Endodermal cell (in vitro differentiated cells): ENCODE data around the gene KIF26B. TPM values are rescaled to one million over a fixed set of nuclear protein-coding genes. Genes with fewer than 3 reads are reported as not detected.

Experiments used
- DNase-seq: peaks from one replicate; pipeline ENCODE4 v3.0.0-alpha.2; 2017
- H3K27ac ChIP-seq: 2 replicates; pipeline ENCODE4 v1.5.1; 2013; ENCODE audit warnings: mild to moderate bottlenecking, low read depth, low read length, moderate library complexity
- H3K27me3 ChIP-seq: 2 replicates; pipeline ENCODE4 v1.6.1; 2013; ENCODE audit warnings: mild to moderate bottlenecking, low read length, moderate library complexity; ENCODE audit not compliant: insufficient read depth, control insufficient read depth, poor library complexity, severe bottlenecking
- H3K36me3 ChIP-seq: 2 replicates; pipeline ENCODE4 v1.7.0; 2013; ENCODE audit warnings: mild to moderate bottlenecking, low read length, moderate library complexity; ENCODE audit not compliant: control insufficient read depth, insufficient read depth
- H3K4me1 ChIP-seq: one replicate; pipeline ENCODE4 v1.7.0; 2013; ENCODE audit warnings: low read length; ENCODE audit not compliant: control insufficient read depth, insufficient read depth
- H3K4me3 ChIP-seq: 2 replicates; pipeline ENCODE4 v1.5.1; 2013; ENCODE audit warnings: mild to moderate bottlenecking, low read length, moderate library complexity
- H3K9ac ChIP-seq: 2 replicates; pipeline ENCODE4 v1.6.1; 2013; ENCODE audit warnings: mild to moderate bottlenecking, low read length, moderate library complexity; ENCODE audit not compliant: poor library complexity, severe bottlenecking; ENCODE audit errors: extremely low read depth
- H3K9me3 ChIP-seq: 2 replicates; pipeline ENCODE4 v1.6.1; 2013; ENCODE audit warnings: mild to moderate bottlenecking, low read length, moderate library complexity; ENCODE audit not compliant: control insufficient read depth
- H3K27ac Mint-ChIP-seq: 2 replicates; pipeline ENCODE4 v1.8.0; 2020; ENCODE audit warnings: mixed read lengths
- H3K27me3 Mint-ChIP-seq: 2 replicates; pipeline ENCODE4 v1.8.0; 2021; ENCODE audit warnings: mild to moderate bottlenecking, mixed read lengths; ENCODE audit not compliant: insufficient read depth
- H3K36me3 Mint-ChIP-seq: 2 replicates; pipeline ENCODE4 v1.8.0; 2020; ENCODE audit warnings: low read depth, mixed read lengths
- H3K4me1 Mint-ChIP-seq: 2 replicates; pipeline ENCODE4 v1.8.0; 2020; ENCODE audit warnings: mixed read lengths
- H3K4me3 Mint-ChIP-seq: 2 replicates; pipeline ENCODE4 v1.8.0; 2020; ENCODE audit warnings: mild to moderate bottlenecking, moderate library complexity, mixed read lengths
- H3K9me3 Mint-ChIP-seq: 2 replicates; pipeline ENCODE4 v1.8.0; 2020; ENCODE audit warnings: mild to moderate bottlenecking, mixed read lengths
- CTCF ChIP-seq: fragments of 200-600 bp; sonication (generic); conservative IDR thresholded peaks from 2 replicates; pipeline ENCODE4 v1.5.0; 2021; ENCODE audit warnings: antibody characterized with exemption, mild to moderate bottlenecking
- WGBS, 2 experiments: methylation state at CpG; one replicate each; pipeline versions ENCODE4 v1.1.5 to v1.1.7; 2013; ENCODE audit warnings: missing lambda C conversion rate in 2 of 2, mixed read lengths in 1 of 2; ENCODE audit not compliant: insufficient coverage in 1 of 2, insufficient read length in 1 of 2; 5-methylcytosine and 5-hydroxymethylcytosine counted together
- total RNA-seq, 2 donors: library from RNA; stranded (reverse); fragmentation: NEBNext Ultra II Directional in 1 of 2; extraction: Animal tissue kit (Norgen Biotek cat#: 25700) in 1 of 2; gene quantifications; 2 replicates in 1 of 2; 3 replicates in 1 of 2; pipeline ENCODE4 v1.2.1, GENCODE V29; 2021

KIF26B gene
- total RNA-seq, 2 donors from 2014 or later: 12.3 to 21.0 TPM

GRCh38 chr1:245679821-245680780 is 525.3 kb downstream of the KIF26B start:
- H3K27ac ChIP-seq: peak overlapping the region; percentile 64
- 89 to 90% methylated on average over 18 to 24 of the region's 24 CpGs for WGBS, 2 experiments
- H3K27me3 ChIP-seq: no peaks in the 10 kb centered on the region
- H3K4me3 ChIP-seq: no peak overlapping the region
- H3K9me3 Mint-ChIP-seq: no peaks in the 10 kb centered on the region
- peaks cover 23% of the 10 kb centered on the region for H3K36me3 Mint-ChIP-seq
- H3K9ac ChIP-seq: no peak overlapping the region
- TF ChIP-seq CTCF: no peak
- no peaks in the 10 kb centered on the region for H3K27me3 Mint-ChIP-seq
- H3K4me1 ChIP-seq: no peaks in the 10 kb centered on the region
- H3K4me1 Mint-ChIP-seq: peaks cover 7% of the 10 kb centered on the region
- no peak overlapping the region for H3K27ac Mint-ChIP-seq
- H3K9me3 ChIP-seq: no peaks in the 10 kb centered on the region
- peak; percentile 40 for DNase-seq
- no peaks in the 10 kb centered on the region for H3K36me3 ChIP-seq
- H3K4me3 Mint-ChIP-seq: no peak overlapping the region

DNA sequence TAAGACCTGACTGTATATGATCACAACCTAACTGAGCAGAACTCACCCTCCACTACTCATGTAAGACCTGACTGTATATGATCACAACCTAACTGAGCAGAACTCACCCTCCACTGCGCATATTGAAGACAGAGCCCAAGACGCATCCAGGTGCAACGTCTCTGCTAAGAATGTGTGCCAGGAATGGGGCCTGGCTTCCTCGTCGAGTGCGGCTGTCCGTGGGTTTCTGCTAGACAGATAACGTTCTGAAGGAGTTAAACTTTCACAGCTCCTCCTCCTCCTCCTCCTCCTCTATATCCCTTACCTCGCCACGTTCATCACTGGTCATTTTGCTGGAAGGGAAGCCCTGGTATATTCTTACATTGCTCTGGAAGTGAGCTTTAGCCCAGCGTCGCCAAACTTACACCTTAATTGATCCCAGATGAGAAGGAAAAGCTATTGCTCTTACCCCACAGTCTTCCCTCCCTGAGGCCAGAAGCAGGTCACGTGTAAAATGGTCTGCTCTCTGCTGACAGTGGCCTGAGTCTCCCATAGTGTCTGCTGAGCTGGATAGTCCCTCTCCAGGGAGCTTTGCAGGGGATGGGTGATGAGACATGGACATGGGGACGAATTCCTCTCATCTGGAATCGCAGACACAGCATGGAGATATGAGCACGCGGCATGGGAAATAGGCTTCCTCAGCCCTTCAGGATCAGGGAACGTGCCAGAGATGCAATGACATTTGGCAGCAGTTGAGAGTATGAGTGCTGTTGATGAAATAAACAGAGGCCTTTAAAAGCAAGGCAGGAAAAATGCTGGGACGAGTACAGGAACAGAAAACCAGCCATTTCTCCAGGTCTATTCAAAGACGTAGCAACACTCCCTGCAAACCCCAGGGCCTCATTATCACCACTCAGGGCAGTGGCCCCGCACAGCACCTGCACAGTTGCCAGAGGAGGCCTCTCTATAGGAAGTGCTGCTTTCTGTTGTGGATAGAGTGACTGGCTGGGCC is 528.1 kb downstream of the KIF26B start:
- no peak for TF ChIP-seq CTCF
- Histone ChIP-seq H3K4me1 (no peaks in the 10 kb centered on the region), H3K27ac (no peak overlapping the region), H3K27me3 (no peaks in the 10 kb centered on the region), H3K9me3 (no peaks in the 10 kb centered on the region), H3K36me3 (no peaks in the 10 kb centered on the region), H3K9ac (no peak overlapping the region), H3K4me3 (no peak overlapping the region)
- Mint-ChIP-seq H3K27ac (no peak overlapping the region), H3K27me3 (peaks cover 19% of the 10 kb centered on the region), H3K36me3 (peaks cover 37% of the 10 kb centered on the region), H3K4me1 (peaks cover 13% of the 10 kb centered on the region), H3K9me3 (no peaks in the 10 kb centered on the region), H3K4me3 (no peak overlapping the region)
- DNase-seq: peak; percentile 47
- WGBS, 2 experiments: 91% methylated on average over 18 to 21 of the region's 21 CpGs

DNA sequence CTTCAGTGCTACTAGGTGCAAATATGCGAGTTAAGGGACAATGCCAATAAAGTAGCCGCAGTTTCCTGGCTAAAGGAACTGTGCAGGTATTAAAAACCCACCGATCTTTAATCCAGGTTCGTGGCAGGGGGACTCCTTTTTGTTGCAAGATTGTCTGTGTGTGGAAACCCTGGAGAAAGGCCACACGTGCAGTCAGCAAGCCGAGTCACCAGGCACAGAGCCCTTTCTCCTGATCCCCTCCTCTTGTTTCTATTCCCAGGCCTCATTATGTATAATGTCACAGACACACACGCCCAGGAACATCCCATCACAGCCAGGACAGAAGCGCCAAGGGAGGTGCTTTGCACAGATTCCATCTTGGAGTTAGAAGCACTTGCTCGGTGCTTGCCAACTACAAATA is 528.9 kb downstream of the KIF26B start:
- Mint-ChIP-seq H3K36me3 (peaks cover 37% of the 10 kb centered on the region), H3K4me3 (no peak overlapping the region), H3K27ac (no peak overlapping the region), H3K9me3 (no peaks in the 10 kb centered on the region), H3K27me3 (peaks cover 21% of the 10 kb centered on the region), H3K4me1 (peaks cover 13% of the 10 kb centered on the region)
- no peaks in the 10 kb centered on the region for H3K27me3 ChIP-seq
- no peak overlapping the region for H3K27ac ChIP-seq
- no peaks in the 10 kb centered on the region for H3K36me3 ChIP-seq
- H3K4me1 ChIP-seq: no peaks in the 10 kb centered on the region
- no peak overlapping the region for H3K9ac ChIP-seq
- no peak overlapping the region for H3K4me3 ChIP-seq
- WGBS, 2 experiments: 82 to 87% methylated on average over 7 to 9 of the region's 9 CpGs
- DNase-seq: peak; percentile 30
- no peaks in the 10 kb centered on the region for H3K9me3 ChIP-seq
- TF ChIP-seq CTCF: no peak
